ENCODE results near the gene RAB18.

- TF ChIP-seq CTCF (IDR thresholded peaks at IDR 0.05) (no peak), POLR2A (IDR thresholded peaks at IDR 0.05) (no peak)
These were observed 20.8 kb upstream of the RAB18 start for GRCh38 chr10:27482984-27483956.

Measured in lower leg skin (tissue), 3 donors.